Colon (tissue), 2 donors: Measurements from ENCODE around the gene FCHO1.

Experiments used
- FAIRE-seq: peaks from 2 replicates; lab custom pipeline; 2012; peaks lifted over from hg19 to GRCh38; lab: Jason Lieb, UNC
- donor health status: control.
- donor health status: control.

FCHO1 gene

GRCh38 chr19:17751103-17751911 lies at the start of gene FCHO1:
Gene FCHO1 (plus strand): TSS chr19:17751477. CDS start chr19:17755165, 3,688 bp downstream.
- FAIRE-seq = no peak

DNA sequence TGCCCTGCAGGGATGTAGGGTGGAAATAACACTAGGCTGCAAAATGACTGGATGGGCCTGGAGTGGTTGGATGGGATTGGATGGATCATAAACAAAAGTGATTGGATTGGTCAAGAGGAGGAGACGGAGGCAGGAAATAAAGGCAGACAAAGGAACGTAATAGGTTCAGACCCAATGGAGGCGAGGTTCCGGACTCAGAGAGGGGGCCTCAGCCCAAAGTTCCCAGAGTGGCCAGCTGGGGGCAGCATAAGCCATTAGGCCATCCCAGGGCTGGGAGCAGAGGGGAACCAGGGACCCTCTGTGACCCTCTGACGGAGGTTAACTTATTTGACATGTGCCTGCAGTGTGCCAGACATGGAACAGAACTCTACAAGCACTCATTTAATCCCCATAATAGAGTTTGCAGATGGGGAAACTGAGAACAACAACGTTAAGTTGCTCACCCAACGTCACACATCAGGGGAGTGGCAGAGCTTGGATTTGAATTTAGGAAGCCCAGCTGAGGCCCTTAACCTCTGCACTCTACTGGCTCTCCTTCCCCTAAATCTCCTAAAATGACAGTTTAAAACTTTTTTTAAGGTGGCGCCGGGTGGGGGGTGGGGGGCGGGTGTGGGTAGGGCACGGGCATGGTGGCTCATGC lies 47.3 kb upstream of the FCHO1 start:
- FAIRE-seq = no peak

- no peak for FAIRE-seq
Measured at GRCh38 chr19:17706750-17707181, 44.5 kb upstream of the FCHO1 start.

DNA sequence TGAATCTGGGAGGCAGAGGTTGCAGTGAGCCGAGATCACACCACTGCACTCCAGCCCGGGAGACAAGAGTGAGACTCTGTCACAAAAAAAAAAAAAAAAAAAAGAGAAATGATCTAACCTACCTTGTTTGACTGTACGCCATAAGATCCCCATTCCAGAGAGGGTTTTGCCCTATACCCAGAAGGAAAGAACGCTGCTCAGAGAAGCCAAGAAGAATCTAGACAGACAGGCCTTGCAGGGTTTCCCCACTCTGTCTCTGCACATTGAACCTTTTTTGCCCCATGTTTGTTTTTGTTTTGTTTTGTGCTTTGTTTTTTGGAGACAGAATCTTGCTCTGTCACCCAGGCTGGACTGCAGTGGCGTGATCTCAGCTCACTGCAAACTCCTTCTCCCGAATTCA lies 39.4 kb upstream of the FCHO1 start:
- FAIRE-seq = no peak

DNA sequence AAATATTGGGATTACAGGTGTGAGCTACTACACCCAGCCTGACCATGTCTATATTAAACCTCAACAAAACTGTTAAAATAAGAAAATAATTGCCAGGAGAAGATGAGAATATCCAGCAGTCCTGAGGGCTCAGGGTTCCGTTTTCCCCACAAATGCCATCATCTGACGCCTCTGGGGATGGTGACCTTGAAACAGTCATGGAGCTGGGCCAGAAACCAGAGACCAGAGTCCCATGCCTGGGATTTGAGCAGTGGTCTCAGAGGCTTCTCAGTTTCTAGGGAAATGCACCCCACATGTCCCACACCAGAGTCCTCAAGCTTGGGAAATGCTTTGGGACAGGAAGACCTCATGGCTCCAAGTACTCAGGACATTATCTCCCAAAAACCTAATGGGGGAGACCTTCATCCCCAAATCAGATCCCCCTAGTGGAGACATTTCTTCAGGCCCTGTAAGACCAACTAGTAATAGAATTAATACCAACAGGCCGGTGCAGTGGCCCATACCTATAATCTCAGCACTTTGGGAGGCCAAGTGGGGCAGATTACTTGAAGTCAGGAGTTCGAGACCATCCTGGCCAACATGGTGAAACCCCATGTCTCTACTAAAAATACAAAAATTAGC lies 34.9 kb upstream of the FCHO1 start:
- no peak for FAIRE-seq

DNA sequence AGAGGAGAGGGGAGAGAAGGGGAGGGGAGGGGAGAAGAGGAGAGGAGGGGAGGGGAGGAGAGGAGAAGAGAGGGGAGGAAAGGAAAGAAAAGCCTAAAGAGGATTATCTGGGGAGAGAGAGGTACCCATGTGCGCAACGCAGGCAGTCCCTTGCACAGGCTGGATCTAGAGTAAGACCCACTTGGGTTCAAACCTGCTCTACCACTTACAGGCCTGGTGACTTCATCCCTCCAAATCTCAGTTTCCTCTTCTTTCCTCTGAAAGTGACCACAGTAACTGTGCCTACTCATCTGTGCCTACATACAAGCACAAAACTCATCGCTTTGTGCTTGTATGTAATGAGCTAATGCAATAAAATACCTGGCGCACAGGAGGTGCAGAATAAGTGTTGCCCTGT lies 32.7 kb upstream of the FCHO1 start:
- no peak for FAIRE-seq

DNA sequence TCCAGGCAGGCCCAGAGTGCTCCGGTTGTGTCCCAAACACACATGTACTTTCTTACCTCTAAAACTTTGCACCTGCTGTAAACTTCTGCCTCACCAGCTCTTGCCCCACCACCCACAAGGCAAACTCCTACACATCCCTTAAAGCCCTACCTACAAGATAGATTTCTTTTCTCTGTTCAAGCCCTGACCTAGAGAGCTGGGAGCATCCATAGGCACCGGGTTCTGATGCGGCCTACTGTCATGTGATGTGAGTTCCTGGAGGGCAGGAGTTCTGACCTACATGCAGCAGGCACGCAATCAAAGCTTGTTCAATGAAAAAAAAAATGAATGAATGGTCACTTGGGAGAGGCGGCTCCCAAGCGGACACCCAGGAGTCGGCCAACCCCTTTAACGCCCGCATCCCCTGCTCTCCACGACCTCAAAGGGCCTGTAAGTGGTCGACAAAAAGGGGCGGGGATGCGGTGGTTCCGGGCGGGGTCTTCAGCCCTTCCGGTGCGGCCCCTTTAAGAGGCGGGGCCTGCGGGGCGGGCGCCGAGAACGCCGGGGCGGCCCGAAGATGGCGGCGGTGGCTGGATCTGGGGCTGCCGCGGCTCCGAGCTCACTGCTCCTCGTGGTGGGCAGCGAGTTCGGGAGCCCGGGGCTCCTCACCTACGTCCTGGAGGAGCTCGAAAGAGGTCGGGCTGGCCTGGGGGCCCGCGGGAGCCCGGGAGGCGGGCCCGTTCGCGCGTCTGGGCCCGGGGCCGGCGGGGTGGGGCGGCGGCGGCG lies 32.1 kb upstream of the FCHO1 start, which contains the start of gene MAP1S:
TSS of gene MAP1S (plus strand) at position 534 of the 765 bp plus-strand sequence. CDS start at position 557, 23 bp downstream.
- FAIRE-seq = no peak

DNA sequence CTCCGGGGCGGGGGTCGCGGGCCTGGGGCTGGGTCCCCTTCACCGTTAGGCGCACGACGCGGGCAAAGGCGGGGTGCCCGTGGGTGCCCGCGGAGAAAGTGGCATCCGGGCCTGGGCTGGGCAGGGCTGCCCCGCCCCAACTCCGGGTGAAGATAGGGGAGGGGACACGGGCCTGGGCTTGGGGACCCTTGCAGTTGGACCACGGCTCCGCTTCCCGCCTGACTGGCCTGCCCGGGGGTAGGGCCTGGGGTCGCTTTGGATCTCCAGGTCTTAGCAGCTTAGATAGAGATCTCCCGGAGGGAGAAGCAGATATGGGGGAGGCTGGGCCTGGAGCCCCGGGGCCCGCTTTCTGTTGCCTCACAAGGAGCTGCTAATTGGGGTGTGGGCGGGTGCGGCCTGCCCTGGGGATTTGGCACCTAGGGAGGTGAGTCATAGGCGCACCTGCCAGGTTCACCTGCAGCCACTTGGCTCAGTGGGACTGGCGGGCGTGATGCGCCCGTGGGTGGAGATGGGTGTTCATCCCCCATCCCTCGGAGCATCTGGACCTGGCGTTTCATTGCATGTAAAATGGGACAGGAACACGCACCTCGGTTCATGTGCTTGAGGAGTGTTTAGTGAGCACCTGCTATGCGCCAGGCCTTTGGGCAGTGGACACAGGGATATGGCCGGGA lies 31.4 kb upstream of the FCHO1 start:
- FAIRE-seq = no peak

- no peak for FAIRE-seq
Measured at GRCh38 chr19:17720440-17720839, 30.8 kb upstream of the FCHO1 start.

GRCh38 chr19:17721111-17721628 lies 30.1 kb upstream of the FCHO1 start:
- no peak for FAIRE-seq

DNA sequence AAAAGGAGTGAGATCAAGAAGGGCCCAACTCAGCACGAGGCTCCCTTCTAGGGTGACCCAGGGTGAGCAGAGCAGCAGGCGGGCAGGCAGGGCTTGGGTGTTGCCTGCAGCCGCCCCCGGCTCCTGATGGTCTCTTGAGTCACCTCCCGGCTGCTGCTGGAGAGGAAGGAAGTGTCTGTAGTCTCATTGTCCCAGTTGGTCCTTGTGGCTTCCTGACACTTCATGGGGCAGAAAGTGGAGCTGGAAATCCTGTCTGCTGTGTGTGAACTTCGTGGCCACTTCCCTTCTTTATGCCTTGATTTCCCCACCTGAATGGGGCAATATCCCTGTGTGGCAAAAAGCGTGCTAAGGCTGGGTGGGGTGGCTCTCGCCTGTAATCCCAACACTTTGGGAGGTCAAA lies 29.5 kb upstream of the FCHO1 start:
- no peak for FAIRE-seq

DNA sequence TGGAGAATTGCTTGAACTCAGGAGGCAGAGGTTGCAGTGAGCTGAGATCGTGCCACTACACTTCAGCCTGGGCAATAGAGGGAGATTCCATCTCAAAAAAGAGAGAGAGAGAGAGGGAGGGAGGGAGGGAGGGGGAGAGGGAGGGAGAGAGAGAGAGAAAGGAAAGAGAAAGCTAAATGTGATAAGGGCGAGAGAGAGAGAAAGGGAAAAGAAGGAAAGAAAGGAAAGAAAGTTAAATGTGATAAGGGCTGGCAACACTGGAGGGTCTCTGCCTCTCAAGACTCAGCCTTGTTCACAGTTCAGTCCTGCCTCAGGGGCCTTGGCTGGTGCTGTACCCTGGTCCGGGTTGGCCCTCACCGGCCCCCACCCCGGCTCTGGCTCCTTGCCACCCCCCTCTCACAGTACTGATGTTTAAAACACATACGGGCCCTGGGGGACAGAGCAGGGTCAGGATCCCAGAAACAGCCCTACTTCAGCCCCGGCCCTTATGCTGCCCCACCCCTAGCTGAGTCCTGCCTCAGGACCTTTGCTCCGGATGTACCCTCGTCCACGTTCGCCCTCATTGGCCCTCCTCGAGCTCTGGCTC lies 28.5 kb upstream of the FCHO1 start:
- FAIRE-seq = no peak

DNA sequence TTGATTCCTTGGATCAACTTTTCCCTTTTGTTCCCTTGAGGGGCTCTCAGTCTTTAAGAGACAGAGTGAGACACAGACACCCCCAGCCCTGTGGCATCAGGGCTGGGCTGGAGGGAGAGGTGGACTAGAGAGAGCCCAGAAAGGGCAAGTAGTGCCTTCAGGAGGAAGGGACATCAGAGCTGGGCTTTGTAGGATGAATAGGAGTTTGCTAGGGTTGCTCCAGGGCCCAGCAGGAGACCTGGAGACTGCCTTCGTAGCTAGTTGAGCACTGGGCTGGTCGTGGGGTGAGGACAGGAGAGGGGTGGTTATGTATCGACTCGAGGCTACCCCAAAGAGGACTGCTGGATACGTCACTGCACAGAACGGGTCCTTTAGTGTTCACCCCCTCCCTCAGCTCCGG lies 26.6 kb upstream of the FCHO1 start:
- no peak for FAIRE-seq

DNA sequence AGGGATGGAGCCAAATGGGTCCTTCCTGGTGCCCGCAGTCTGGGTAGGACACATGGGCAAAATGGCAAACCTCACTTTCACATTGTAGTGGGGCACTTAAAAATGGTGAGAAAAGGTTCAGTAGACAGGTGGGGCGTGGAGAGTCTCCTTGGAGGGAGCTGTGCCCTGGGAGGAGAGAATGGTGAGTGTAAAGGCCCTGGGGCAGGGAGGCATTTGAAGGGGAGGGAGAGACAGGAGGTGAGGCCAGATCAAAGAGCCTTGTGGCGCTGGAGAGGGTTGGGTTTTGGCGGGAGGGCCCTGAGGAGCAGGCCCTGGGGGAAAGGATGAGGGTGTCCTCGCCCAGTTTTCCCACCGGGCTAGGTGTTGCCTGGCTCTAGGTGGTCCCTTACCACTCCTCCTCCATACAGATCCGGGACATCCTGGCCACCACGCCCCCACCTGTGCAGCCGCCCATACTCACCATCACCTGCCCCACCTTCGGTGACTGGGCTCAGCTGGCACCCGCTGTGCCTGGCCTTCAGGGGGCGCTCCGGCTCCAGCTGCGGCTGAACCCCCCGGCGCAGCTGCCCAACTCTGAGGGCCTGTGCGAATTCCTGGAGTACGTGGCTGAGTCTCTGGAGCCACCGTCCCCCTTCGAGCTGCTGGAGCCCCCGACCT lies 25.7 kb upstream of the FCHO1 start:
- FAIRE-seq = no peak

GRCh38 chr19:17726136-17726741 lies 25.0 kb upstream of the FCHO1 start:
- FAIRE-seq = no peak

DNA sequence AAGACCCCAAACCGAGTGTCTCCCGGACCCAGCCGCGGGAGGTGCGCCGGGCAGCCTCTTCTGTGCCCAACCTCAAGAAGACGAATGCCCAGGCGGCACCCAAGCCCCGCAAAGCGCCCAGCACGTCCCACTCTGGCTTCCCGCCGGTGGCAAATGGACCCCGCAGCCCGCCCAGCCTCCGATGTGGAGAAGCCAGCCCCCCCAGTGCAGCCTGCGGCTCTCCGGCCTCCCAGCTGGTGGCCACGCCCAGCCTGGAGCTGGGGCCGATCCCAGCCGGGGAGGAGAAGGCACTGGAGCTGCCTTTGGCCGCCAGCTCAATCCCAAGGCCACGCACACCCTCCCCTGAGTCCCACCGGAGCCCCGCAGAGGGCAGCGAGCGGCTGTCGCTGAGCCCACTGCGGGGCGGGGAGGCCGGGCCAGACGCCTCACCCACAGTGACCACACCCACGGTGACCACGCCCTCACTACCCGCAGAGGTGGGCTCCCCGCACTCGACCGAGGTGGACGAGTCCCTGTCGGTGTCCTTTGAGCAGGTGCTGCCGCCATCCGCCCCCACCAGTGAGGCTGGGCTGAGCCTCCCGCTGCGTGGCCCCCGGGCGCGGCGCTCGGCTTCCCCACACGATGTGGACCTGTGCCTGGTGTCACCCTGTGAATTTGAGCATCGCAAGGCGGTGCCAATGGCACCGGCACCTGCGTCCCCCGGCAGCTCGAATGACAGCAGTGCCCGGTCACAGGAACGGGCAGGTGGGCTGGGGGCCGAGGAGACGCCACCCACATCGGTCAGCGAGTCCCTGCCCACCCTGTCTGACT lies 24.1 kb upstream of the FCHO1 start:
- FAIRE-seq = no peak

GRCh38 chr19:17727843-17728242 lies 23.4 kb upstream of the FCHO1 start:
- no peak for FAIRE-seq

GRCh38 chr19:17733127-17733526 lies 18.1 kb upstream of the FCHO1 start:
- no peak for FAIRE-seq

DNA sequence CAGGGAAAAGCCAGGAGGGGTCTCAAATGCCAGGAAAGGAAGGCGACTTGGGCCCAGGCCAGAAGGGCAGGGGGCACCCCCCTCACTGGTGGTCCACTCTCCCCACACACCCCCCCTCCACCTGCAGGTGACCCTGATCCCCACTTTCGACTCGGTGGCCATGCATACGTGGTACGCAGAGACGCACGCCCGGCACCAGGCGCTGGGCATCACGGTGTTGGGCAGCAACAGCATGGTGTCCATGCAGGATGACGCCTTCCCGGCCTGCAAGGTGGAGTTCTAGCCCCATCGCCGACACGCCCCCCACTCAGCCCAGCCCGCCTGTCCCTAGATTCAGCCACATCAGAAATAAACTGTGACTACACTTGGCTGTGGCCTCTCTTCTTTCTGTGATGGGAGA lies 17.1 kb upstream of the FCHO1 start:
- FAIRE-seq = no peak
